Activated CD4-positive, CD25-positive, alpha-beta regulatory T cell (primary cell): ENCODE measurements around the gene MAN1B1.

Experiments
- DNase-seq, 4 experiments: peaks; one replicate each; lab custom pipeline; 2025; lab: John Stamatoyannopoulos, UW

The MAN1B1 gene

DNA sequence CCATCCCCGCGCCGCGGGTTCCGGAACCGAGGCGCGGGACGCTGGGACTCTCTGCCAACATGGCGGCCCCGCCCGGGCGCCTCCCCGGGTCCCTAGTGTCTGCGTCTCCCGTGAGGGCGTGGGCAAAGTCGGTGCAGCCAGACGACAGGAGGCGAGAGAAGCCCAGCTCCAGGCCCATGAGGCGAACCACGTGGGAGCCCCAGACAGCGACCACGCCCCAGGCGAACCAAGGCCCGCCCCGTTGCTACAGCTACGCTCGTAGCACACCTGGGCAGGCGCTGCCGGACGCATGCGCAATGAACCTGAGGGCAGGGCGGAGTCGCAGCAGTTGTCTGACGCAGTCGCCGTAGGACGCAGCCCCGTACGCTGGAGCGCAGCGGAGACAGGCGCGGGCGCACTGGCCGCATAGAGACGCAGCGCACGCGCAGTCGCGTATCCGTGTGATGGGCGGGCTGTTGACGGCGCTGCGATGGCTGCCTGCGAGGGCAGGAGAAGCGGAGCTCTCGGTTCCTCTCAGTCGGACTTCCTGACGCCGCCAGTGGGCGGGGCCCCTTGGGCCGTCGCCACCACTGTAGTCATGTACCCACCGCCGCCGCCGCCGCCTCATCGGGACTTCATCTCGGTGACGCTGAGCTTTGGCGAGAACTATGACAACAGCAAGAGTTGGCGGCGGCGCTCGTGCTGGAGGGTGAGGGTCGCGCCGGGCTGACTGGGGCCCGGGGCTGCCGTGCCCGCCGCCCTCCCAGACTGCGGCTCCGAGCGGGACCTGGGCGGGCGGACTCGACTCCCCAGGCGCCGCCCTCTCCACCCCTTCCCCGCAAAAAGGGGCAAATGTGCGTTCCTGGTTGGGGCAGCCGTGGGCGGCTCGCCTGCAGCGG is at the start of gene MAN1B1:
Gene MAN1B1, plus strand, starts transcription at position 455 of the 878 bp plus-strand sequence. Its CDS starts 15 bp downstream, at position 470.
- peak; percentile 95 to 99 (median 97) for DNase-seq

DNA sequence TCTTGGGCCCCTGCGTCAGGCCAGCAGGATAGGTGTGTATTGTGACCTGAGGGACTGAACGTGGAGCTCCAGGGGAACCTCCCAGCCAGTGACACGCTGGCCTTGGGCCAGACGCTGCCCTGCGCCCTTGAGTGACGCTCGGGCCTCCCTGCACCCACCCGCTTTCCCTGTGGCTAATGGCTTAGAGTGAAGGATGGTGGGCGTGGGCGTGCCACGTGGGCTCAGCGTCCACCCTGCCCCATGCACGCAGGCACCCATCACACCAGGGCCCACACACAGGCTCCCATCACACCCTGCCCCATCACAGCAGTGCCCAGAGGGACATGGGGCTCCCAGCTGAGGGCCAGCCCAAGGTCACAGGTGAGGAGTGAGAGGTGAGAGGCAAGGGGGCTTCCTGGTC is 49.8 kb upstream of the MAN1B1 start:
- DNase-seq: no peak

DNA sequence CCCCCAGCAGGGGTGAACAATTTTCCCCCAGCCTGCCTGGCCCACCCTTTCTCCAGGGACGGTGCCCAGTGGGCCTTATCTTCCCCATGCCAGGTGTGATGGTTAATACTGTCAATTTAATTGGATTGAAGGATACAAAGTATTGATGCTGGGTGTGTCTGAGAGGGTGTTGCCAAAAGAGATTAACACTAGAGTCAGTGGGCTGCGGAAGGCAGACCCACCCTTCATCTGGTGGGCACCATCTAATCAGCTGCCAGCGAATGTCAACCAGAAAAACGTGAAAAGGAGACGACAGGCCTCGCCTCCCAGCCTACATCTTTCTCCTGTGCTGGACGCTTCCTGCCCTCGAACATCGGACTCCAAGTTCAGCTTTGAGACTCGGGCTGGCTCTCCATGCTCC is 49.3 kb upstream of the MAN1B1 start:
- no peak for DNase-seq

DNA sequence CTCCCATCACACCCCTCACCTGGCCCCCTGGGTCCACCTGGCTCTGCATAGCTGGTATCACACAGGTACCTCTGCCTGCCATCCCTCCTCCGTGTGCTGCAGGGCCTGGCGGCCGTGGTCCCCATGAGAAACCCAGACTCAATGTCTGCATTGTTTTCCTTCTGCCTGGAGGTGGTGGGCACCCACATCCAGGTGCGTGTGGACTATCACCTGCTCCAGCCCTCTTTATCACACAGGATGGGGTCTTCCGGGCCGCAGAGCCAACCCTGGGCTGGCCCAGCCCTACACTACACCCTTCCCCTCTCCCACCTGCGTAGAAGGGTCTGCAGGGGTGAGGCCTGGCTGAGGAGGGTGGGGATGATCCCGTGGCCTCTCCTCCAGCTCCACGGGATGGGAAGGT is 47.9 kb upstream of the MAN1B1 start:
- no peak for DNase-seq

DNA sequence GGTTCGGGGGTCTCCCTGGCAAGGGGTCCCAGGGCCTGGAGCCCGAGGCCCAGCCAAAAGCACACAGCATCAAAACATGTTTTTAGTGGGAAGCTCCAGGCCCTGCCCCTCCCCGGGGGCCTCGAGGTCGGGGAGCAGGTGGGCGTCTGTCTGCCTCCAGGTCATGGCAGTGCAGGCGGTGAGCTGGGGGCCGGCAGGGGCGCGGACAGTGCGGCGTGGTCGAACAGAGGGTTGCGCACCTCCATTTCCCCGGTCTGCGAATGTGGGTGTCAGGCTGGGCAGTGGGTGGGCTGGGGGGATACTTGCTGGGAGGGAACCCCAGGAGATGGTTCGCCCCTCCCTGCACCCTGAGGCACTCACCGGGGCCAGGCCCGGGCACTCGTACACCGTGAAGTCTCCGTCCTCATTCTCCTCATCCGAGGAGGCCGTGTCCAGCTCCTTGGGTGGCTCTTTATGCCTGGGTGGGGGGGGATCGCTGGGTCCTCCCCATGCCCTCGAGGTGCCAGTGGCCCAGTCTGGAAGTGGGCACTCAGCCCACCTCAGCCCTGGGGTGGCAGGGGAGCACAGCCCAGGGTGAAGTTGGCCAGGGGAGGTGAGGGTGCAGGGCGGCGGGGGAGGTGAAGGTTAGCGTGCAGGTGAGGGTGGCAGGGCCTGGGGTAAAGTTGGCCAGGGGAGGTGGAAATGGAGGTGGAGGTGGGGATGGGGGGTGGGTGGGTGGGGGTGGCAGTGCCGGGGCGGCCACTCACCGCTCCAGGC is 47.0 kb upstream of the MAN1B1 start:
- DNase-seq: no peak

DNA sequence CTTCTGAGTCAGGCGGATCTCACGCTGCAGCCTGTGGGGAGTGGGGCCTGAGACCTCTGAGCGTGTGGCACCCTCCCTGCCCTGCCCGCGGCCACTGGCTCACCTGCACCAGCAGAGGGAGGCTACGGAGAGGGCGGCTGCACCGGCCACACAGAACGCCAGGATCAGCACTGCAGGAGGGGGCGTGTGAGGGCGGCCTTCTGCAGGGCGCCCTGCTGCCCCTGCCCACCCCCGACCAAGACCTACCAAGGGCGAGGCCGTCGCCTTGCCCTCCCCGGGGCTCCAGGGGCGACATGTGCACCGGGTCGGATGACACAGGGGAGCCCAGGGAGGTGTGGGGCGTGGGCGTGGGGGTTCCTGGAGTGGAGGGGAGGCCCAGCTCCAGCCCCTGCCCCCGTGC is 46.2 kb upstream of the MAN1B1 start:
- DNase-seq: no peak

DNA sequence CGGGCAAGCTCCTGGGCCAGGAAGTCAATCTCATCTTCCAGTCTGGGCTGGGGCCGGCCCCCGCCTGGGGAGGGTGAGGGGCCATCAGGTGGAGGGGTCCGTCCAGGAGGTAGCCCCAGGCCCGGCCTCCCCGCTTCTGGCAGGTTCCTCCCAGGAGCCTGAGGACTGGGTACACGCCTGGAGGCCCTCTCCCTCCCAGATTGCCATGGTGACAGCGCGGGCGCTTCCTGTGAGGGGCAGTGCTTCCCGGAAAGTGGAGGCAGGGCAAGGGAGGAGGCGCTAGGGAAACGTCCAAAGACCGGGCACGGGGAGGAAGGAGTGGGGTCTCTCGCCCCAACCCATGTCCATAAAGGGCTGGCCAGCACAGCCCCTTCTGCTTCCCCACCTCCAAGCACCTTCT is 45.7 kb upstream of the MAN1B1 start:
- no peak for DNase-seq

DNA sequence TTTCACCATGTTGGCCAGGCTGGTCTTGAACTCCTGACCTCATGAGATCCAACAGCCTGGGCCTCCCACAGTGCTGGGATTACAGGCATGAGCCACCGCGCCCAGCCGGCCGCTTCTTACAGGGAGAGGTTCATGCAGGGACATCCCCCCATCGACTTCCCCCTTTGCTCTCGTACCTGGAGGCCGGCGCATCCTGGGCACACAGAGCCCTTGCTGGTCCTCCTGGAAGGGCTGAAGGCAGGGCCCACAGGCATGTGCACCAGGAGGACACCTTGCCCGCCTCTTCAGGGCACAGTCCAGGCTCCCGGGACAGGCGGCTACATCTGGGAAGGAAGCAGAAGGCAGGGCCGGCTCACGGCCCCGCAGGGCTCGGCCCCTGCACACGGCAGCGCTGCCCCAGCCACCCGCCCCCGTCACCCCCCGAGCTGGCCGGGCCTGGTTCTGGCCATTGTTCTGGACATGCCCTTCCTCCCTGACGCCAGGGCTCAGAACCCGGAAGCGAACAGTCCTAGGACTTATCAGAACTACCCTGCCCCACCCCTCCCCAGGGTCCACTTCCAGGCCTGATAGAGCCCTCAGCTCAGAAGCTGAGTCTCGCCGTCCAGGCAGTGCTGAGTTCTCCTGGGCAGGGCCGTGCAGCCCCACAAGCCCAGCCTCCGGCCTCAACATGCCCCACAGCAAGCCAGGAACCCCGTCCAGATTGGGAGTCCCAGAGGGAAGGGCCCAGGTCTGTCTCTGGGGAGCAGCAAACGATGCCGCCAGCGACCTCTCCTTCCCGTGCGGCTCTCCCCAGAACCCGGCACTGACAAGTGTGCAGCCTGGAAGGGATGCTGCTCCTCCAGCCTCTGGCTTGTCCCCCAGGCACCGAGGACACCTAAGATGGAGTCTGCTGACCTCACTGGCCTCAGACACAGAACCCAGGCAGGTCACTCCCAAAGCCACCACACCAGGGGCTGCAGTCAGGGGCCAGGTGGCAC is 43.7 kb upstream of the MAN1B1 start:
- no peak for DNase-seq

DNA sequence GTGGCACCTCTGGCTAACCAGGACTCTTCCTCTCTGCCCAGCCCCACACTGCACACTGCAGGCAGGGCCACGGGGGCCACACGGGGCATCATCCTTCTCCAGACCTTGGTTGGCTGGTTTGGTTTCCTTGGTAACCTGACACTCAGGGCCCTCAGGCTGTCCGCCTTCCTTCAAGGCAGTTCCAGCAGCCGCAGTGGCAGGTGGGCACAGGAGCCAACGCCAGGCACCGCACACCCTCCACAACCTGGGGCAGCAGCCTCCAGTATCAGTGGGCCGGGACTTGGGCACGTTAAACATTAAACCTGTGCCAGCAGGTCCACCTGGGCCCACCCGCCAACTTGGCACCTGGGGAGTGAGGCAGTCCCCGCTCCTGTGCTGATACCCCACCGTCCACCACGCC is 42.7 kb upstream of the MAN1B1 start:
- no peak for DNase-seq

DNA sequence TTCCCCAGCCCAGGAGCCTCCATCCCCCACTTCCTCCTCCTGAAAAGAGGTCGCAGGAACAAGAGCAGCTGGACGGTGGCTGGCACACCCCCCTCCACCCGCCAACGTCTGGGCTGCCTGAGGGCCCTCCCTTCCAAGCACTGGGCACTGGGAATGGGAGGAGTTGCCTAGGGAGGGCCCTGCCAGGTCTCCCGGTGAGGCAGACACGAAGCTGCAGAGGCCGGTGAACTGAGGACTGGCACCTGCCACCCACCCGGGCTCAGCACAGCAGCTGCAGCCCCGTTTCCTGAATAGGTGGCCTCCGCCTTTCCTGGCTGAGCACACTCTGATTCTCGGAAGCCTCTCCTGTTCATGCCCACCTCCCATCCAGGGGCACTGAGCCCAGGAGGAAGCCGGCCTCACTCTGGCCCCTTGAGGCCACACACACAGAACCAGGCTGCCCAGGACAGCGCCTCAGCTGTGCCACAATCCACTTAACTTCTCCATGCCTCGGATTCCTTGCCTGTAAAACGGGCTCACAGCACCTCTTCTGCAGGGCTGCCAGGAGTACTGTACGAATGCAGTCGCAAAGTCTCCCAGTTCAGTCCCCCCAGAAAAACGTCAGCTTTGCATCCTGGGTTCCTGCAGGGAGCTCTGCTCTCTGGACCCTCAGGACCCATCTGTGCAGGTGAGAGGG is 42.1 kb upstream of the MAN1B1 start:
- no peak for DNase-seq

DNA sequence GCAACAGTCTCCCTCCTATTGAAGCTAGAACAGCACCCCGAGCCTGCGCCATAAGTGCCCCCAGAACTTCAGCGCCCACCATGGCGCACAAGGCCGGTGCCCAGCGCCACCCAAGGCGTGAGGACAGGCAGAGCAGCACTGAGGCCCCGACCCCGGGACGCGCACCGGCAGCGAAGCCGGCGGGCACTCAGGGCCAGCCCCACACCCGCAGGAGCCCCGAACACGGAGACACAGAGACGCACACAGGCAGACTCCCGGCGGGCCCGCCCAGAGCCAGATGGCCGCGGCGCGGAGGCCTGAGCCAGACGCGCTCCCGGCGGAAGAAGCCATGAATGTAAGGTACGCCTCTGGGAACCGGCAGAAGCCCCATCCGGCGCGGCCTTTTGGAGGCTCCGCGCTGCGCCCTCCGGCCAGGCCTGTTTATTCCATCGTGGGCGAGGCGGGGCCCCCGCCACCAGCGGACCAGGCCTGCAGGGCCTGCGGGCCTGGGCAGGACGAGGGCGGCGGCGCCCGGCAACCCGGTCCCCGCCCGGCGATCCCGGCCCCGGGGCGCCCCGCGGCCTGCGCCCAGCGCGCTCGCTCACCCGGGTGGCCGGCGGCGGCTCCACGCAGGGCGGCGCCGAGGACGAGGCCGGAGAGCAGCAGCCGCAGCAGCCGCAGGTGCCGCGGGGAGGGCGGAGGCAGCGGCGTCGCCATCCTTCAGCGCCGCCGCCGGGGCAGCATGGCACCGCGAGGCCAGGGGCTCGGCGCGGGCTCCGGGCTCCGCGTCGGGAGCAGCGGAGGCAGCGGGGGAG is 41.3 kb upstream of the MAN1B1 start:
- no peak for DNase-seq

DNA sequence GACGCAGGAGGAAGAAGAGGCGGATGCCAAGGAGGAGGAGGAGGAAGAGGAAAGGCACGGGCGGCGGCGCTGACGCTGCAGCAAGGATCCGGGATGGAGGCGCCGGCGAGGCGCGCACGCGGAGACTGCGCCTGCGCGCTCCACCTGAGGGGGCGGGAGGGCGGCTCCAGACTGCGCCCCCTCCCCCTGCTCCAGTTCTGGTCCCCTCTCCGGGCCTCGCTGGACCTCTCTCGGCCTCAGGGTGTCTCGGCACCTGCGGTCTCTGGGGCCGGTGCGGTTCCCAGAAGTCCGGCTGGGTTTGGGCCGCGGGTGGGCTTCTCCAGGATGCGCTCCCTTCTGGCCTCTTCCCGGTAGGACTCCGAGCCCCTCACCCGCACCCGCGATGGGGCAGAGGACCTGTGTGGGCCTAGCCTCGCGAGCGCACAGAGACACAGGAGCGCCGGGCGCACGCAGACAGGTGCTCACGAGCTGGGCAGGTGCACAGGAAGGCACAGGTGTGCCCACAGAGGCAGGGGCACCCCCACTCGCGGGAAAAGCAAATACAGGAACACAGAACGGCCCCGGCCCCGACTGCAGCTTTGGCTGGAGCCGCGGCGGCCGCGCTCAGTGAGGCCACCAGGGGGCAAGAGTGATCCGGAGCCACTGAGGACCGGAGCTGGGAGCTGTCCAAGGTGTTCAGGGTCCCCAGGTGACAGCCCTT is 40.5 kb upstream of the MAN1B1 start, which contains the start of gene NPDC1:
Gene NPDC1, minus strand, starts transcription at position 90 of the 700 bp plus-strand sequence. CDS start 188 bp downstream, outside the sequence.
- peak; percentile 48 to 71 (median 63) for DNase-seq

DNA sequence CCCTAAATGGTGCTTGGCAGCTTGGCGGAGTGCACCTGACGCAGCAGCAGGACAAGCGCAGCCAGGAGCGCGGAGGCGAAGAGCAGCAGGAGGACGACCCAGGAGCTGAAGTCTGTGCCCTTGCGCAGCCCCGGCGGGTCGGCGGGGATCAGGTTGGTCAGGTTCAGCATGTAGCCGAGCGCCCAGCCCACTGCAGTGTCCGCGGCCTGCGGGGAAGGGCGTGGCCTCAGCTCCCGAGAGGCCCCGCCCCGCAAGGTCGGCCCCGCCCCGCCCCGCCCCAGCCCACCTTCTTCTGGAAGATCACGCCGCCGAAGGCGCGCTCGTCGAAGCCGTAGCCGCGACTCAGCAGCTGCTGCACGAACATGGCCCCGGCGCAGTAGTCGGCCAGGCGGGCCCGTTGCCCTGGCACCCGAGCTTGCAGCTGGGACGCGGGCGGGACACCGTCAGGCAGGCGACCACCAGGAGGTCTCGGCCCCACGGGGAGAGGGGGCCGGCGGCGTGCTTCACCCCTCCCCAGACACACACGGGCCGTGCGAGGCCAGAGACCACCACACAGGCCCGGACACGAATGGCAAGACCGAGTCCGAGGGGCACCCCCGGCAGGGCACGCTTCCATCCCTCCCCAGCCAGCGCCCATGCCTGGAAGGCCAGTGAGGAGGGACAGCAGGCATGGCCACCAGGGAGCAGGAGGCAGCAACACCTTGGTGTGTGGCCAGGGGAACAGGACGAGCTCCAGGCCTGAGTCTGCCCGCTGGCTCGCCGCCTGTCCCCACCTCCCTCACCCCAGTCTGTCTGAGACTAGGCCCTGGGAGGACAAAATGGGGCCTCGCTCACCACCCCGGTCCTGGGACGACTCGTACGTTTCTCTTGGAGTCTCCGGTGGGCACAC is 37.9 kb upstream of the MAN1B1 start:
- DNase-seq: no peak

DNA sequence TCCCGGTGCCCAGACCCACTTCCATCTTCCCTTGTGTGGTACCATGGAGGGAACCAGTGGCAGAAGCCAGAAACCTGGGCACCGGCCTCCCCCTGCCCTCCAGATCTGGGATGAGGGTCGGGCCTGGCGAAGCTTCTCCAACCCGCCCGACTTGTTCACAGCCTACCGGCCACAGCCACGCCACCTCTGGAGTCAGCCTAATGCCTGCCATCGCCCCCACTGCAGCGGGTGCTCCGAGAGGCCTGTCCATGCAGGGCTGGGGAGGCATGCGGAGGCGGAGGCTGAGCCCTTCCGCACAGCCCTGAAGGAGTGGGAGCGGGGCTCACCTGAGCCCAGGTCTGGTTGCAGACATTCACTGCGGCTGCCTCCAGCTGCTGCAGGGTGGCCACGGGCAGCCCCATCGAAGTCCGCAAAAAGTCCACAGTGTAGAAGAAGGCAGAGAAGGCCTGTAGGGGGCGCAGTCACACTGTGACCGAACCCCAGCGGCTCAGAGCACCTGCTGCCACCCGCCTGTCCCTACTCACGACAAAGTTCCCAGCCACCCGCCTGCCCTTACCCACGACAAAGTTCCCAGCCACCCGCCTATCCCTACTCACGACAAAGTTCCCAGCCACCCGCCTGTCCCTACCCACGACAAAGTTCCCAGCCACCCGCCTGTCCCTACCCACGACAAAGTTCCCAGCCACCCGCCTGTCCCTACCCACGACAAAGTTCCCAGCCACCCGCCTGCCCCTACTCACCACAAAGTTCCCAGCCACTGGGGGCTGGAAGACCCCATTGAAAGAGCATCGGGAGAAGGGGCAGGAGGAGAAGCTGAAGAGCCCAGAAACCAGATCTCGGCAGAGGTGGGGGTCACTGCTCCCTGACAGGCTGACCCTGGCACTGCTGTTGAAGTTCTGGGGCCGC is 37.0 kb upstream of the MAN1B1 start:
- peak in 2 of 4 experiments; percentile 32 to 46 for DNase-seq

DNA sequence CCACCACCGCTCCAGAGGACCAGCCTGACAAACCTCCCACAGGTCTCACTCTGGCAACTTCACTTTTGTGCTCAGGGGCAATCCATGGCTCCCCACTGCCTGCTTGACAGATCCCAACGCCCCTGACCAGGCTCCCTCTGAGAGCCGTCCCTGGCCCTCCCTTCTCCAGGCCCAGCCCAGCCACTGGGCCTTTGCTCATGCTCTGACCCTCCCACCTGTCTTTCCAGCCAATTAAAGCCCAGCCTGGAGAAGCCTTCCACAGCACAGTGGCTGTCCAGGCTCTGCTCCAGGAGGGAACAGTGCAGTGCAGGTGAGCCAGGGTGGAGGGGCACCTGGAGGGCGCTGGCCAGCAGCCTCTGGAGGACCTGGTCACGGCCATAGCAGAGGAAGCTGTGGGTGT is 36.2 kb upstream of the MAN1B1 start:
- no peak for DNase-seq

DNA sequence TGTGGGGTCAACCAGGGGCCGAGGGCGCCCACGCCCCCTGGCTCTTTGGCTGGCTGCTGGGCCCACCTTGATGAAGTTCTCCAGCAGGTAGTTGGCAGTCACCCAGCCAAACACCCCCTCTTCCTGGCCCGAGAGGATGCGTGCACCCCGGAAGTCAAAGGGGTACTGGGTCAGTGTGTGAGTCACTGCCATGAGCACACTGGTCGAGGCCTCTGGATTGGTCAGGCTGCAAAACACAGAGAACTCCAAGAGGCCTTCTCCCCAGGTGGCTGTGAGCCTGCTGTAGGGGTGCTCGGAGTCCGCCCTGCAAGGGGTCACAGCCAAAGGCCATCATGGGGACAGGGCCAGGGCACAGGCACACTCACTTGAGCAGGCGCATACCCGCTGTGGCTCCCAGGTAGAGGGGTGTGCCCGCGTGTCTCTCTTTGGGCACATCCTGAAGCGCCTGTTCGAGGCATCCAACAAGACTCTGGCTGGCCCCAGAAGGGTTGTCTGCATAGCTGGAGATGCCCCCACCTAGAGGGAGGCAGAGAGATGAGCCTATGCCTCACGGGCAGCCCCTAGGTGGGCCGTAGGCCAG is 35.5 kb upstream of the MAN1B1 start:
- no peak for DNase-seq

DNA sequence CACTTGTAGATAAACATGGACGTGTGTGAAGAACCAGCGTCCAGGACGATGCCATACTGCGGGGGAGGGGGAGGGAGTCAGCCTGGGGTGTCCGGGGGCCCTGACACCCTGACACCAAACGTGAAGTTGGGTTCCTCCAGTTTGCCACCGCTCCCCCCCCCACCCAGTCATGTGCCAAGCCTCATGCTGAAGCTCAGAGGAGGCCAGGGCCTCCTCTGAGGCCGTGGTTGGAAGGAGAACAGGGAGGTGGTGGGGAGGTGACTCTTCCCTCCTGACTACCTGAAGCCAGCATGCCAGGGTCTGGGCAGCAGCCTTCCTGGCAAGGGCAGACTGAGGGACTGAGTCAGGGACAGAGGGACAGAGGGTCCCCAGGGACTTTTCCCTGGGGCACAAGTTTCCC is 34.5 kb upstream of the MAN1B1 start:
- DNase-seq: no peak
